Neural crest cell (in vitro differentiated cells): ENCODE measurements around the gene TMEFF2. TPM values are rescaled to one million over a fixed set of nuclear protein-coding genes. Genes with fewer than 3 reads are reported as not detected.

ENCODE experiments used
- DNase-seq: peaks from one replicate; pipeline ENCODE4 v3.0.0; 2021; ENCODE audit warnings: low read depth, mixed read lengths, low spot score
- H3K27ac Mint-ChIP-seq: one replicate; pipeline ENCODE4 v1.8.0; 2021; ENCODE audit warnings: mild to moderate bottlenecking, mixed read lengths; ENCODE audit not compliant: unreplicated experiment
- H3K27me3 Mint-ChIP-seq: 2 replicates; pipeline ENCODE4 v1.8.0; 2021; ENCODE audit warnings: low read depth, mild to moderate bottlenecking, mixed read lengths
- H3K36me3 Mint-ChIP-seq: 2 replicates; pipeline ENCODE4 v1.8.0; 2021; ENCODE audit warnings: low read depth, mild to moderate bottlenecking, mixed read lengths
- H3K4me1 Mint-ChIP-seq: 2 replicates; pipeline ENCODE4 v1.8.0; 2021; ENCODE audit warnings: mixed read lengths
- H3K4me3 Mint-ChIP-seq: one replicate; pipeline ENCODE4 v1.8.0; 2021; ENCODE audit warnings: mild to moderate bottlenecking, mixed read lengths
- H3K9me3 Mint-ChIP-seq: 2 replicates; pipeline ENCODE4 v1.8.0; 2021; ENCODE audit warnings: mixed read lengths
- CTCF ChIP-seq: fragments of 200-600 bp; sonication (generic); conservative IDR thresholded peaks from 2 replicates; pipeline ENCODE4 v1.5.0; 2021; ENCODE audit warnings: antibody characterized with exemption, mild to moderate bottlenecking
- total RNA-seq: library from RNA; stranded (reverse); gene quantifications from 2 replicates; pipeline ENCODE4 v1.2.1, GENCODE V29; 2021

Gene TMEFF2
- total RNA-seq, 1 donor from 2014 or later: 2.9 TPM

GRCh38 chr2:192218970-192219369 lies 24.2 kb upstream of the TMEFF2 start:
- H3K4me3 Mint-ChIP-seq: no peak overlapping the region
- no peaks in the 10 kb centered on the region for H3K9me3 Mint-ChIP-seq
- DNase-seq: no peak
- no peaks in the 10 kb centered on the region for H3K27me3 Mint-ChIP-seq
- no peak for TF ChIP-seq CTCF
- H3K4me1 Mint-ChIP-seq: no peaks in the 10 kb centered on the region
- no peaks in the 10 kb centered on the region for H3K36me3 Mint-ChIP-seq
- H3K27ac Mint-ChIP-seq: no peak overlapping the region

- no peaks in the 10 kb centered on the region for H3K27me3 Mint-ChIP-seq
- TF ChIP-seq CTCF: no peak
- no peak overlapping the region for H3K27ac Mint-ChIP-seq
- no peaks in the 10 kb centered on the region for H3K4me1 Mint-ChIP-seq
- H3K9me3 Mint-ChIP-seq: no peaks in the 10 kb centered on the region
- no peak overlapping the region for H3K4me3 Mint-ChIP-seq
- DNase-seq: no peak
- H3K36me3 Mint-ChIP-seq: no peaks in the 10 kb centered on the region
Observed at GRCh38 chr2:192218377-192218776, 23.6 kb upstream of the TMEFF2 start.

- H3K9me3 Mint-ChIP-seq: no peaks in the 10 kb centered on the region
- TF ChIP-seq CTCF: no peak
- no peak overlapping the region for H3K4me3 Mint-ChIP-seq
- no peaks in the 10 kb centered on the region for H3K36me3 Mint-ChIP-seq
- DNase-seq: no peak
- no peaks in the 10 kb centered on the region for H3K4me1 Mint-ChIP-seq
- H3K27me3 Mint-ChIP-seq: no peaks in the 10 kb centered on the region
- H3K27ac Mint-ChIP-seq: no peak overlapping the region
Observed at GRCh38 chr2:192216336-192216735, 21.6 kb upstream of the TMEFF2 start.

- H3K36me3 Mint-ChIP-seq: no peaks in the 10 kb centered on the region
- H3K27me3 Mint-ChIP-seq: no peaks in the 10 kb centered on the region
- no peaks in the 10 kb centered on the region for H3K4me1 Mint-ChIP-seq
- H3K4me3 Mint-ChIP-seq: no peak overlapping the region
- no peaks in the 10 kb centered on the region for H3K9me3 Mint-ChIP-seq
- TF ChIP-seq CTCF: no peak
- H3K27ac Mint-ChIP-seq: no peak overlapping the region
- DNase-seq: no peak
Observed at GRCh38 chr2:192215096-192215877, 20.6 kb upstream of the TMEFF2 start.

GRCh38 chr2:192208848-192209247 lies 14.1 kb upstream of the TMEFF2 start:
- no peaks in the 10 kb centered on the region for H3K27me3 Mint-ChIP-seq
- no peak overlapping the region for H3K27ac Mint-ChIP-seq
- no peaks in the 10 kb centered on the region for H3K4me1 Mint-ChIP-seq
- no peak overlapping the region for H3K4me3 Mint-ChIP-seq
- no peaks in the 10 kb centered on the region for H3K36me3 Mint-ChIP-seq
- DNase-seq: no peak
- TF ChIP-seq CTCF: no peak
- H3K9me3 Mint-ChIP-seq: no peaks in the 10 kb centered on the region
